ENCODE data around the gene GRK2.

The GRK2 gene

DNA sequence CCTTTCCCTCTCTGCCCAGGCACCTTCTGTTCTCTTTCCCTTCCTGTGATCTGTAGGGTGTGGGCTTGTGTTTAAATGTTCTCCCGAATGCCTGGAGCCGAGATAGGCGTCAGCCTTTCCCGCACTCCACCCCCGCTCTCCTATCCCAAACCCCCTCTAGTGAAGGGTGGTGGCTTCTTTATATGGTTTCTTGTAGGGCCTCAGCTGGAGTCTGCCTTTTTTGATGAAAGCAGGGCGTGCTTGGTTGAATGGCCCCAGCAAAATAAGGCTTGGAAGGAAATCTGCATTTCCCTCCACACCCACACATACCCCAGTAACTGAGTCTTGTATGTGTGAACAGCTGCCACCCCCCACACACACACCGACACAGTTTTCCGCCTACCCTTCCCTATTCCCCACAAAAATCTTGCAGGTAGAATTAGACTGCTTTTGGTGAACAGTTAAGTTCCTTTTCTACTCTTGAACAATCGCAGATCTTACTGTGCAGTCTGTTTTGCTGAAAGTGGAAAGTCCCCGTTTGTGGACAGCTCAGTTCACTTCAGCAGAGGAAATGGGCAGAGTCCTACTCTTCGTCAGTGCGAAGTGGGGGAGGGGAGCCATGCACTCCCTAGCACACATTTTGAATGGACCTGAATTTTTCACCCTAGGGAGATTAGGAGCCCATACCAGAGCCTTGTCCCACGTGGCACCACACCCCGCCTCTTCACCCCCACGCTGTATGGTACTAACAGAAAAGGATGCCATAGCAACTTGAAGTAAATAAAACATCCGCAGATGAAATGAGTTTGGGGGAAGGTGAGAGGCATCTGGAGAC lies 25.5 kb upstream of the GRK2 start:
- H3K36me3 ChIP-seq (ENCODE audit: control insufficient read depth in 2 of 2, insufficient read depth in 2 of 2, low read length in 2 of 2), result peaks cover 22 to 23% of the 10 kb centered on the region in 2 donors
- H3K4me1 ChIP-seq (ENCODE audit: control insufficient read depth in 2 of 2, insufficient read depth in 2 of 2, low read length in 2 of 2), result peaks cover 37 to 40% of the 10 kb centered on the region in 2 donors
- H3K27ac ChIP-seq (ENCODE audit: low read depth in 2 of 2, low read length in 2 of 2), result peak overlapping the region; percentile 88 to 91
- no peaks in the 10 kb centered on the region for H3K9me3 ChIP-seq (ENCODE audit: control insufficient read depth in 2 of 2, low read length in 2 of 2)
- peak overlapping the region; percentile 88 to 99 for H3K9ac ChIP-seq (ENCODE audit: low read depth in 1 of 2, low read length in 2 of 2)
- H3K27me3 ChIP-seq (ENCODE audit: control insufficient read depth in 2 of 2, insufficient read depth in 2 of 2, low read length in 2 of 2), result no peaks in the 10 kb centered on the region
- peak overlapping the region; percentile 84 to 99 for H3K4me3 ChIP-seq (ENCODE audit: low read length in 2 of 2)

DNA sequence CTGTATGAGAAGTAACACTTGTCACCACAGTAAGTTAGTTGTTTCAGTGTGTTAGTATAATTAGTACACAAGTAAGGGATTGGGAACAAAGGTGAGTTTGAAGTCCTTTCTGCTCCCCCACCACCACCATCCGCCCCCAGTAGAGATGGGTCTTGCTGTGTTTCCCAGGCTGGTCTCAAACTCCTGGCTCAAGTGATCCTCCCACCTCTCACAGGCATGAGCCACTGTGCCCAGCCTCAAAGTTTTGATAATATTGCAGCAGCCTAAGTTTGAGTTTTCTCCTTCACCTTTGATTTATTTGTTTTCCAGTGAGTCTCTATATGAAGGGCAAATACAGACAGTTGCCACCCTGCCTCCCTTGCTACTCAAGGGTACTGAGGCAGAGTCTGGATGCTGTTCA lies 23.7 kb upstream of the GRK2 start:
- no peaks in the 10 kb centered on the region for H3K27me3 ChIP-seq (ENCODE audit: control insufficient read depth in 2 of 2, insufficient read depth in 2 of 2, low read length in 2 of 2)
- peaks cover 37 to 40% of the 10 kb centered on the region in 2 donors for H3K4me1 ChIP-seq (ENCODE audit: control insufficient read depth in 2 of 2, insufficient read depth in 2 of 2, low read length in 2 of 2)
- H3K9me3 ChIP-seq (ENCODE audit: control insufficient read depth in 2 of 2, low read length in 2 of 2), result no peaks in the 10 kb centered on the region
- peaks cover 34 to 36% of the 10 kb centered on the region in 2 donors for H3K36me3 ChIP-seq (ENCODE audit: control insufficient read depth in 2 of 2, insufficient read depth in 2 of 2, low read length in 2 of 2)
- peak overlapping the region in 1 of 2 donors; percentile 99 for H3K4me3 ChIP-seq (ENCODE audit: low read length in 2 of 2)
- no peak overlapping the region for H3K27ac ChIP-seq (ENCODE audit: low read depth in 2 of 2, low read length in 2 of 2)
- no peak overlapping the region for H3K9ac ChIP-seq (ENCODE audit: low read depth in 1 of 2, low read length in 2 of 2)

DNA sequence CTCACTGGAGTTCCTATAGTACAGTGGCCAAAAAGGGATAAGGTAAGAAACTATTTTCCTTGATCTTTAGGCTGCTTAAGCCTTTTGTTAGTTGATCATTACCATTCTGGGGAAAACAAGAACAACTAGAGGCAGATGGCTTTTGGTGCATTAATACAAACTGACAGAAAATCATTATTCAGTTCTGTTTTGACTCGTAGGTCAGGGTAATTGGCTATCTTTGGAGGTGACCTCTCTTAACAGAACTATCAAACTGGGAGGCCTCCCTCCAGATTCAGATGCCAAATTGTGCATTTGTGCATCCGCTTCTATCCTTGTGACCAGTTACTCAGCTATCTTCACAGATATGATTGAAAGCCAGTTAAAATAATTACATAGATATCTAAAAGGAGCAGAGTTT lies 23.2 kb upstream of the GRK2 start:
- Histone ChIP-seq H3K4me3 (ENCODE audit: low read length in 2 of 2) (no peak overlapping the region), H3K36me3 (ENCODE audit: control insufficient read depth in 2 of 2, insufficient read depth in 2 of 2, low read length in 2 of 2) (peaks cover 39 to 41% of the 10 kb centered on the region in 2 donors), H3K27me3 (ENCODE audit: control insufficient read depth in 2 of 2, insufficient read depth in 2 of 2, low read length in 2 of 2) (no peaks in the 10 kb centered on the region), H3K27ac (ENCODE audit: low read depth in 2 of 2, low read length in 2 of 2) (no peak overlapping the region), H3K4me1 (ENCODE audit: control insufficient read depth in 2 of 2, insufficient read depth in 2 of 2, low read length in 2 of 2) (peaks cover 37 to 40% of the 10 kb centered on the region in 2 donors), H3K9ac (ENCODE audit: low read depth in 1 of 2, low read length in 2 of 2) (no peak overlapping the region), H3K9me3 (ENCODE audit: control insufficient read depth in 2 of 2, low read length in 2 of 2) (no peaks in the 10 kb centered on the region)

DNA sequence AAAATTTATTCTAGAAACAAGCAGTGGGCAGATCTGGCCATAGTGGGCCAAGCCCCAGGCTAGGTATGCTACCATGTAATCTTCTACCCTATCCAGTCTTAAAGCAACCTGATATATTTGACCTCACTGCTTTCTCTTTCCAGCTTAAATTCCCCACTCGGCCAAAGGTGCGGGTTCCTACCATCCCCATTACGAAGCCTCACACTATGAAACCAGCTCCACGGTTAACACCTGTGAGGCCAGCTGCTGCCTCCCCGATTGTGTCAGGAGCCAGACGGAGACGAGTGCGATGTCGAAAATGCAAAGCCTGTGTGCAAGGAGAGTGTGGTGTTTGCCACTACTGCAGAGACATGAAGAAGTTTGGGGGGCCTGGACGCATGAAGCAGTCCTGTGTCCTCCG lies 21.2 kb upstream of the GRK2 start:
- Histone ChIP-seq H3K4me3 (ENCODE audit: low read length in 2 of 2) (no peak overlapping the region), H3K9me3 (ENCODE audit: control insufficient read depth in 2 of 2, low read length in 2 of 2) (no peaks in the 10 kb centered on the region), H3K36me3 (ENCODE audit: control insufficient read depth in 2 of 2, insufficient read depth in 2 of 2, low read length in 2 of 2) (peaks cover 59 to 61% of the 10 kb centered on the region in 2 donors), H3K9ac (ENCODE audit: low read depth in 1 of 2, low read length in 2 of 2) (no peak overlapping the region), H3K27ac (ENCODE audit: low read depth in 2 of 2, low read length in 2 of 2) (no peak overlapping the region), H3K4me1 (ENCODE audit: control insufficient read depth in 2 of 2, insufficient read depth in 2 of 2, low read length in 2 of 2) (peaks cover 23 to 27% of the 10 kb centered on the region in 2 donors), H3K27me3 (ENCODE audit: control insufficient read depth in 2 of 2, insufficient read depth in 2 of 2, low read length in 2 of 2) (no peaks in the 10 kb centered on the region)

DNA sequence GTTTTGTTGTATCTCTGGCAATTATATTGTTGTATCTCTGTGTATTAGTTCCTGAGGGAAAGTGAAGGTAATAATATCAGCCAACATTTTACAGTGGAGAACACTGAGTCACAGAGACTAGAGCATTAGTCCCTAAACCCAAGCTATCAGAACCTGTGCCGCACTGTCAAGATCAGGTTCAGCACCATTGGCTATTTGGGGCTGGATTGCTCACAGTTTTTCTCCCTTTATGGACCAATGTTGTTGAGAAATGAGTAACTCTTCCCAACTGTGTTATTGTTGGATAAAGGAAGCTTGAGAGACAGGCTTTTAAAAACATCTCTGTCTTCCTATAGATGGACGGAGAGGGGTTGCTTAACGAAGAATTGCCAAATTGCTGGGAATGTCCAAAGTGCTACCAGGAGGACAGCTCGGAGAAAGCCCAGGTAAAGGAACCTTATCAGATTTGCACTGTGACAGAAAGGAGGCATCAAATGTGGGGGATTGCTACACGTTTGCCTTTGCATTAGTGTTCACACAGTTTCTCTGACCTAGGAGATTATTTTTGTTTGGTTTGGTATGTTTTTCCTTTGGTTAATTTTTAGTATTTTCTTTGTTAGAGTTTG lies 18.2 kb upstream of the GRK2 start:
- Histone ChIP-seq H3K9me3 (ENCODE audit: control insufficient read depth in 2 of 2, low read length in 2 of 2) (no peaks in the 10 kb centered on the region), H3K9ac (ENCODE audit: low read depth in 1 of 2, low read length in 2 of 2) (no peak overlapping the region), H3K4me3 (ENCODE audit: low read length in 2 of 2) (no peak overlapping the region), H3K4me1 (ENCODE audit: control insufficient read depth in 2 of 2, insufficient read depth in 2 of 2, low read length in 2 of 2) (peaks cover 5 to 6% of the 10 kb centered on the region in 2 donors), H3K36me3 (ENCODE audit: control insufficient read depth in 2 of 2, insufficient read depth in 2 of 2, low read length in 2 of 2) (peaks cover 83 to 89% of the 10 kb centered on the region in 2 donors), H3K27me3 (ENCODE audit: control insufficient read depth in 2 of 2, insufficient read depth in 2 of 2, low read length in 2 of 2) (no peaks in the 10 kb centered on the region), H3K27ac (ENCODE audit: low read depth in 2 of 2, low read length in 2 of 2) (no peak overlapping the region)

DNA sequence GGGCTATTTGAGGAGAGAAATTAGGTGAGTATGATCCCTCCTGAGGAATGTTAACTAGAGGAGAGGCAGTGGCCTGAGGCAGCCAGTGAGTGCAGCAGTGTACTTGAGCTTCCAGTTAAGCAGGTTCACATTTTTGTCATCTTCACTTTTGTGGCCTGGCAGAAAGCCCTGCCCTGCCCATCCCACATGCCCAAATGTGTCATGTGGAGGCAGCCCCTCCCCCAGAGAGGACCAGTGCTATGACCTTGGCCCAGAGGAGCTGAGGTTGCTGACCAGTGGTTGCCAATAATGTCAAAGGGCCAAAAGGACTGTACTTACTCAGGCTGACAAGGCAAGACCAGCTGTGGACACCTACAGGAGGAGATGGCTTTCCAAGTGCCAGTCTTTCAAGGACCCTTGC lies 17.6 kb upstream of the GRK2 start:
- H3K27me3 ChIP-seq (ENCODE audit: control insufficient read depth in 2 of 2, insufficient read depth in 2 of 2, low read length in 2 of 2), result no peaks in the 10 kb centered on the region
- H3K9me3 ChIP-seq (ENCODE audit: control insufficient read depth in 2 of 2, low read length in 2 of 2), result no peaks in the 10 kb centered on the region
- H3K4me3 ChIP-seq (ENCODE audit: low read length in 2 of 2), result no peak overlapping the region
- no peak overlapping the region for H3K27ac ChIP-seq (ENCODE audit: low read depth in 2 of 2, low read length in 2 of 2)
- H3K9ac ChIP-seq (ENCODE audit: low read depth in 1 of 2, low read length in 2 of 2), result no peak overlapping the region
- H3K36me3 ChIP-seq (ENCODE audit: control insufficient read depth in 2 of 2, insufficient read depth in 2 of 2, low read length in 2 of 2), result peaks cover 88 to 93% of the 10 kb centered on the region in 2 donors
- H3K4me1 ChIP-seq (ENCODE audit: control insufficient read depth in 2 of 2, insufficient read depth in 2 of 2, low read length in 2 of 2), result peaks cover 9 to 12% of the 10 kb centered on the region in 2 donors

DNA sequence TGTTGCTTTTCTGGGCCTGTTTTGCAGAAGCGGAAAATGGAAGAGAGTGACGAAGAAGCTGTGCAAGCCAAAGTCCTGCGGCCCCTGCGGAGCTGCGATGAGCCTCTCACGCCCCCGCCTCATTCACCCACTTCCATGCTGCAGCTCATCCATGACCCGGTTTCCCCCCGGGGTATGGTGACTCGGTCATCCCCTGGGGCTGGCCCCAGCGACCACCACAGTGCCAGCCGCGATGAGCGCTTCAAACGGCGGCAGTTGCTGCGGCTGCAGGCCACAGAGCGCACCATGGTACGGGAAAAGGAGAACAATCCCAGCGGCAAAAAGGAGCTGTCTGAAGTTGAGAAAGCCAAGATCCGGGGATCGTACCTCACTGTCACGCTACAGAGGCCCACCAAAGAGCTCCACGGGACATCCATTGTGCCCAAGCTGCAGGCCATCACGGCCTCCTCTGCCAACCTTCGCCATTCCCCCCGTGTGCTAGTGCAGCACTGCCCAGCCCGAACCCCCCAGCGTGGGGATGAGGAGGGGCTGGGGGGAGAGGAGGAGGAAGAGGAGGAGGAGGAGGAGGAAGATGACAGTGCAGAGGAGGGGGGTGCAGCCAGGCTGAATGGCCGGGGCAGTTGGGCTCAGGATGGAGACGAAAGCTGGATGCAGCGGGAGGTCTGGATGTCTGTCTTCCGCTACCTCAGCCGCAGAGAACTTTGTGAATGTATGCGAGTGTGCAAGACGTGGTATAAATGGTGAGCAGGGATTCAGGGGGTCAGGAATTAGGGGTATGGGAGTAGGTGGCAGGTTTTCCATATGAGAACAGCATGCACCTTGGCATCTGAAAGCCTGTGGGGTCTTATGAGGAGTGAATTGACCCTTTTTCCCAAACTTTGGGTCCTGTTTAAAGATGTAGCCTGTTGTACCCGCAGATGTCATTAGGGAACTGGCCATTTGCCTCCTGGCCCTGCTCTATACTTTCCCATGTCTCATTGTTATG lies 15.9 kb upstream of the GRK2 start:
- H3K27ac ChIP-seq (ENCODE audit: low read depth in 2 of 2, low read length in 2 of 2), result no peak overlapping the region

DNA sequence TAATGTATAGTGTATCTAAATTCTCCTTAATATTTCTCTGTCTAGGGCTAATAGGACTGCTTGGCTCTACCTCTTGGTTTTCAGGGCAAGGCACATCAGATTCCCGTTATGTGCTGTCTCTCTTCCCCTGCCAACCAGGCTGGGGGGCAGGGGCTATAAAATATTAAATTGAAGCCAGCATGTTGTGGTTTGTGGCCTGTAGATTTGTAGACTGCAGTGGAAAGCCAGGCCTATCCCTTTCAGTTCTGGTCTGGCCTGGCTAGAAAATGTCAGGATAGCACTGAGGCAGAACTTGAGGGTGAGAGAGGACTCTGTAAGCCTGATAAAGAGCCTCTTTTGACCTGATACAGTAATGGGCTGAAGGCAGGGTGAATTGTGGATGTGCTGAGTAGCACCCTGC lies 14.4 kb upstream of the GRK2 start:
- peaks cover 17 to 21% of the 10 kb centered on the region in 2 donors for H3K4me1 ChIP-seq (ENCODE audit: control insufficient read depth in 2 of 2, insufficient read depth in 2 of 2, low read length in 2 of 2)
- peaks cover 85 to 96% of the 10 kb centered on the region in 2 donors for H3K36me3 ChIP-seq (ENCODE audit: control insufficient read depth in 2 of 2, insufficient read depth in 2 of 2, low read length in 2 of 2)
- H3K4me3 ChIP-seq (ENCODE audit: low read length in 2 of 2), result no peak overlapping the region
- no peak overlapping the region for H3K27ac ChIP-seq (ENCODE audit: low read depth in 2 of 2, low read length in 2 of 2)
- H3K27me3 ChIP-seq (ENCODE audit: control insufficient read depth in 2 of 2, insufficient read depth in 2 of 2, low read length in 2 of 2), result no peaks in the 10 kb centered on the region
- no peaks in the 10 kb centered on the region for H3K9me3 ChIP-seq (ENCODE audit: control insufficient read depth in 2 of 2, low read length in 2 of 2)
- H3K9ac ChIP-seq (ENCODE audit: low read depth in 1 of 2, low read length in 2 of 2), result no peak overlapping the region

More for the DNA sequence above, 15.9 kb upstream of the GRK2 start:
- Histone ChIP-seq H3K36me3 (ENCODE audit: control insufficient read depth in 2 of 2, insufficient read depth in 2 of 2, low read length in 2 of 2) (peaks cover 90 to 96% of the 10 kb centered on the region in 2 donors), H3K9ac (ENCODE audit: low read depth in 1 of 2, low read length in 2 of 2) (no peak overlapping the region), H3K27me3 (ENCODE audit: control insufficient read depth in 2 of 2, insufficient read depth in 2 of 2, low read length in 2 of 2) (no peaks in the 10 kb centered on the region), H3K9me3 (ENCODE audit: control insufficient read depth in 2 of 2, low read length in 2 of 2) (no peaks in the 10 kb centered on the region), H3K4me3 (ENCODE audit: low read length in 2 of 2) (no peak overlapping the region), H3K4me1 (ENCODE audit: control insufficient read depth in 2 of 2, insufficient read depth in 2 of 2, low read length in 2 of 2) (peaks cover 17 to 21% of the 10 kb centered on the region in 2 donors)

DNA sequence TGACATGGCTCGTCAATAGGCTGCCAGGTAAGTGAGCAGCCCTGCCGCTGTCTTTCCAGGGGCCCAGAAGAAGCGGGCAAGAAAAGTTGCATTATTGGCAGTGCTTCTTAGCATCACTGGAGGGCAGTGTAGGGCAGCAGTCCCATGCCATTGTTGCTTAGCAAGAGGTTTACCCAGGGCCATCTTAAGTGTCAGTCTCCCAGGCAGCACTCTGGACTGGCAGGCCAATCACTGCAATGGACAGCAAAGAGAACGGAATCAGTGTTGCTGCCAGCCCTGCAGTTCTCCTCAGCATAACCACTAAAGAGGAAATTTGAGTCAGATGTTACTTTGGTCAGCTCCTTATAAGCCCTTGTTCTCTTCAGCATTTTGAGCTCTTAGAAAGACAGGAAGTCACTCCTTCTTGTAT lies 13.4 kb upstream of the GRK2 start:
- no peaks in the 10 kb centered on the region for H3K27me3 ChIP-seq (ENCODE audit: control insufficient read depth in 2 of 2, insufficient read depth in 2 of 2, low read length in 2 of 2)
- H3K9me3 ChIP-seq (ENCODE audit: control insufficient read depth in 2 of 2, low read length in 2 of 2), result no peaks in the 10 kb centered on the region
- peak overlapping the region in 1 of 2 donors; percentile 59 for H3K27ac ChIP-seq (ENCODE audit: low read depth in 2 of 2, low read length in 2 of 2)
- H3K4me3 ChIP-seq (ENCODE audit: low read length in 2 of 2), result no peak overlapping the region
- H3K36me3 ChIP-seq (ENCODE audit: control insufficient read depth in 2 of 2, insufficient read depth in 2 of 2, low read length in 2 of 2), result peaks cover 79 to 87% of the 10 kb centered on the region in 2 donors
- peaks cover 17 to 21% of the 10 kb centered on the region in 2 donors for H3K4me1 ChIP-seq (ENCODE audit: control insufficient read depth in 2 of 2, insufficient read depth in 2 of 2, low read length in 2 of 2)
- no peak overlapping the region for H3K9ac ChIP-seq (ENCODE audit: low read depth in 1 of 2, low read length in 2 of 2)
